ENCODE measurements around the gene EEF1A1.
"Not testable (repeated sequence)": the region's sequence is repeated elsewhere in the genome, so short reads cannot be mapped to it uniquely, and the experiment has no call there.

The EEF1A1 gene

DNA sequence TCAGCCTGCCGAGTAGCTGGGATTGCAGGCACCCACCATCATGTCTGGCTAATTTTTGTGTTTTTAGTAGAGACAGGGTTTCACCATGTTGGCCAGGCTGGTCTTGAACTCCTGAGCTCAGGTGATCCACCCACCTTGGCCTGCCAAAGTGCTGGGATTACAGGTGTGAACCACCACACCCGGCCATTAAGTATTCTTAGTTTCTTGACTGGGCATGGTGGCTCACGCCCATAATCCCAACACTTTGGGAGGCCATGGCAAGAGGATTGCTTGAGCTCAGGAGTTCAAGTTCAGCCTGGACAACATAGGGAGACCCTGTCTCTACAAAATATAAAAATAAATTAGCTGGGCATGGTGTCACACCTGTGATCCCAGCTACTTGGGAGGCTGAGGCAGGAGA, 21.6 kb upstream of the EEF1A1 start:
- H3K4me3 ChIP-seq, H3K27ac ChIP-seq: not testable (repeated sequence)

DNA sequence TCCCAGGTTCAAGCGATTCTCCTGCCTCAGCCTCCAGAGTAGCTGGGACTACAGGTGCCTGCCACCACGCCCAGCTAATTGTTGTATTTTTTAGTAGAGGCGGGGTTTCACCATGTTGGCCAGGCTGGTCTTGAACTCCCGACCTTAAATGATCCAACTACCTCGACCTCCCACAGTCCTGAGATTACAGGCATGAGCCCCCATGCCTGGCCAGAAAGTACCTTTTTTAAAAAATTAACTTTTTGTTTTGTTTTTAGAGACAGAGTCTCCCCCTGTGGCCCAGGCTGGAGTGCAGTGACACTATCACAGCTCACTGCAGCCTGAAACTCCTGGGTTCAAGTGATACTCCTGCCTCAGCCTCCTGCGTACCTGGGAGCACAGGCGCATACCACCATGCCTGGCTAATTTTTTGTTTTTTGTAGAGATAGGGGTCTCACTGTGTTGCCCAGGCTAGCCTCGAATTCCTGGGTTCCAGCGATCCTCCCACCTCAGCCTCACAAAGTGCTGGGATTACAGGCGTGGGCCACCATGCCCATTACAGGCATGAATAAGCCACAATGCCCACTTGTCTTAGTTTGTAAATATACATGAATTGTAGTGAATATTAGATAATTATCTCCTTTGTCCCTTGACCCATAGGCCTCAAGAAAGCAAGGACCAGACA, 17.4 kb upstream of the EEF1A1 start:
- Histone ChIP-seq H3K27ac (no peak overlapping the region), H3K4me3 (no peak overlapping the region)

DNA sequence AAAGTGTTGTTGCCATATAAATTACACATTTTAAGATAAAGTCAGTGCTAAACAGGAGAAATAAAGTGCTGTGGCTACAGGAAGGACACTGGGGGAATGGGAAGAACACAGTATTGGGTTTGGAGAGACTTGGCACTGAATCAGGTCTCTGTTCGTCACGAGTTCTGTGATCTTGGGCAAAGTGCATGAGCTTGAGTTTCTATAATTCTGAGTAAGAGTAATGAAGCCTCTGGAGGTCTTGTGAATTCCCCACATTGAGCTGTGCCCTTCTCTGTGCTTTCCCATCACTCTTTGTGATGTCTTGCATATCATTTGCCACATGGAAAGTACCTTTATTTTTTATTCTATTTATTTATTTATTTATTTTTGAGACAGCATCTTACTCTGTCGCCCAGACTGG, 16.8 kb upstream of the EEF1A1 start:
- no peak overlapping the region for H3K4me3 ChIP-seq
- no peak overlapping the region for H3K27ac ChIP-seq

DNA sequence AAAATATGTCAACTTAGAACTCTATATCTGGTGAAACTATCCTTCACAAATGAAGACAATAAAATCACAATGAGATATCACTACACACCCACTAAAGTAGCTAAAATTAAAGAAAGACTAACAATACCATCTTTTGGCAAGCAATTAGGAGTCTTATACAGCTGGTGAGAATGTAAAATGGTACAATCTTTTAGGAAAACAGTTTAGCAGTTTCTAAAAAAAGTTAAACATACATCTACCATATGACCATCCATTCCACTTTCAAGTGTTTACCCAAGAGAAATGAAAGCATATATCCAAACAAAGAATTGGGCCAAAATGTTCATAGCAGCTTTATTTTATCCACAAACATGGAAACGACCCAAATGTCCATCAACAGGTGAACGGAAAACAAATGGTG, 13.8 kb upstream of the EEF1A1 start:
- H3K4me3 ChIP-seq = no peak overlapping the region

DNA sequence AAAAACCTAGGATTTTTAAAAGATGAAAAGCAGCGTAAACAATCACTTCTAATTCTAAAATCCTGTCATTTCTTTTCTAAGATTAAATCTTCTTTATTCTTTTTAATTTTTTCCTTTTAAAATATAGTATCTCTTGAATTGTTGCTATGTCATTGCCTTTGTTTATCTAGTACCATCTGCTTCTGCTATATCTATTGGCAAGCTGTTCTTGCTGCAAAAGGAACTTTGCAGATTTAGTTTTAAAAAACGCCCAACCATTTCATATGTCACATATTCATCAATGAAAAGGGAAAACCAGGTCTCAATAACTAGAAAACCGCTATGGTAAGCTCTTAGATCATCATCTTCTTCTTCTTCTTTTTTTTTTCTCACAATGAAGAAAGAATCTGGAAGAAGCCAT, 11.5 kb upstream of the EEF1A1 start:
- no peak overlapping the region for H3K4me3 ChIP-seq
- H3K27ac ChIP-seq = no peak overlapping the region

More for the DNA sequence above, 13.8 kb upstream of the EEF1A1 start:
- no peak overlapping the region for H3K27ac ChIP-seq

DNA sequence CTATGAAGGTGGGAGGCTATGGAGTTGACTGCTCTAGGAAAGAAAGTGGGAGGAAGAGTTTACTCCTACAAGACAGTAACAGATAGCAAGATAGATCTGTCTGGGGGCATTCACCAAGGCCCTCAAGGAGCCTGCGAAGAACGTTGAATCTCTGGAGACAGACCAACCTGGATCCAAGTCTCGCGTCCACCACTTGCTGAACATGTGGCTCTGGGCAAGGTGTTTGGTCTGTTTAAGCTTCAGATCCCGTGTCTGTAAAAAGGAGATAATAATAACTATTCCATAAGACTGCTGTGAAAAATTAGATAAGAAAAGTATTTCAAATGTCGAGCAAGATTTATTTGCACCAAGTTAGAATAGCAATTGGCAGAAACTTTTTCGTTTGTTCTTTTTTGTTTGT, 8.1 kb upstream of the EEF1A1 start:
- Histone ChIP-seq H3K4me3 (no peak overlapping the region), H3K27ac (no peak overlapping the region)

DNA sequence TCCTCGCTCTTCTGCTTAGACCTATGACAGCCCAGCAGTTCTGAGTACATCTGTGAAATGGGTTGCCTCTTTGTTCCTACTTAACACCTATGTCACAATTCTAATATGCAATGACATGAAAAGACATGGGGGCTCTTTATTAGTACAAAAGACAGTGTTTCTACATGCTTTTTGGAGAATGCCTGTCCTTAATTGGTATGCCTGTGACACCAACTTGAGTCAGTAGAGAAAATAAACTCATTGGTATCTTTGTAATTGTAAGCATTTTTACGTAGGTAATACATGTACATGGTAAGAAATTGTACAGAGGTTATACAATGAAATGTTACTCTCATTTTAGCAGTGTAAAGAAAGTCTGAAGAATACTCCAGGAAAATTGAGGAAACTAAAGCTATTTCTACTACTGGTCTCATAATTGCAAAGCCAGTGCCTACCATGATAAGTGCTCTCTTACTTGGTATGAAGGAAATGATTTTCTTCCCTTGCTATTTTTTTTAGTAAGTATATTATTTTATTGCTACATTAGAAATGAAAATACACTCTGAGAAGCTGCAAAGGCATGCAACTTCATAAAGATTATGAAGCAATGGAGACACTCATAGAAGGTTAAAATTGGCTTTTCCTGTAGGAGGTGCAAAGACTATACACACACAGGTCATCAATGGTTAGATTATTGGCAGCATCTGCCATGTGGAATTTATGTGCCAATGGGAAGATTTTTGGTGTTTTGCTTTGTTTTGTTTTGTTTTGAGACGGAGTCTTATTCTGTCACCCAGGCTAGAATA, 4.9 kb upstream of the EEF1A1 start:
- Histone ChIP-seq H3K27ac (no peak overlapping the region), H3K4me3 (no peak overlapping the region)

DNA sequence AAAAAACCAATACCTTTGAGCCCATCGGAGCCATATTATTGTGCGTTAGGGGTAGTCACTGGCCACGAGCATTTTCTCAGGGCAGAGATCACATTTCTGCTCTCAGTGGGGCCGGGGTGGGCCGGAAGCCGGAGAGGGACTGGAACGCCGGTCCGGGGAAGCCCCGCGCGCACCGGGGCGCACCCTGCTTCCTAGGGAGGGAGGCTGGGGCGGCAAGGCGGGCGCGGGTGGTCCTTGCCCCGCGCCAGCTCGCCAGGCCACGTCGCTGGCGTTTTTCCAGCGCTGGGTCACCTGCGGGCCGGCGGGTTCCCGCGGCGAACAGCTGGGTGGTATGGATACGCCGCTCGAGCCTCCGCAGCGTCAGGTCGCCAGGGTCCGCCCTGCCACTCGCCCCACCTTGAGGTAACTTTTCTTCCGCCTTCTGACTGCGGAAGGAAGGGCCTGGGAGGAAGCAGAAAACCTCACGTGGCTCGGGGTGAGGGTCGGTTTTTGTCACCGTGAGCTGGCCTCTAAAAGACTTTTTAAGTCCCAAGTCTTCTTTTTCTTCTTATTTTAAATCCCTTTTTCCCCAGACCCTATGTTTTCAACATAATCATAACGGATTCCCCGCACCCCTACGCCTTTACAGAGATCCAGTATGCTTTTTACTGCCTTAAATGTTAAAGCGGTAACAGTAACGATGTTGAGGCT, 2.7 kb upstream of the EEF1A1 start:
- Histone ChIP-seq H3K27ac (peak overlapping the region; percentile 71 to 100 (median 98)), H3K4me3 (peak overlapping the region; percentile 67 to 88 (median 72))

DNA sequence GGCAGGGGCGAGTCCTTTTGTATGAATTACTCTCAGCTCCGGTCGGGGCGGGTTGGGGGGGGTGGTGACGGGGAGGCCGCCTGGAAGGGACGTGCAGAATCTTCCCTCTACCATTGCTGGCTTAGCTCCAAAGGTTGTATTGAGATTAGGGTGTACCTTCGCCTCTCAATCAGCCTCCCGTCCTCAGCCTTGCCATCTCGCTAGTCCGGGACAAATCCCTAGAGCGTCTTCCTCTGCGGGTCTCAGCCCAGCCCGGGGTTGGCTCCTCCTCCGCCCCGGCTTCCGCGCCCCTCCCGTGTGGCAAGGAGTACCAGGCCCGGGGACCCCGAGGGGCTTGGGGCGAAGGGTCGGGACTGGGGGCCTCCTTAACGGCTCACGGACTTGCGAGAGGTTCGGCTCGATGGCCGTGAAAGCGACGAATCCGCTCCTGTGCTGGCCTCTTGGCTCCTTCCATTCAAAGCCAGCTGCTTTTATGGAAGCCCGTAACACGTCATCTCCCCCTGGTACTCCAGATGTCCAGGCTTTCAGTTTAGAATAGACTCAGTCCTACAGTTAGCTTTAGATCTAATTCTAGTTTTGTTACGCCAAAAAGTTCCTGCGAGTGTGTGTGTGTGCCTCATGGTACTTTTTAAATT, 636 bp upstream of the EEF1A1 start:
- Histone ChIP-seq H3K4me3 (peak overlapping the region; percentile 70 to 86 (median 77)), H3K27ac (peak overlapping the region; percentile 83 to 100 (median 98))

GRCh38 chr6:73519926-73520687, 725 bp downstream of the EEF1A1 start:
- Histone ChIP-seq H3K4me3 (peak overlapping the region; percentile 70 to 86 (median 77)), H3K27ac (peak overlapping the region; percentile 83 to 100 (median 98))

DNA sequence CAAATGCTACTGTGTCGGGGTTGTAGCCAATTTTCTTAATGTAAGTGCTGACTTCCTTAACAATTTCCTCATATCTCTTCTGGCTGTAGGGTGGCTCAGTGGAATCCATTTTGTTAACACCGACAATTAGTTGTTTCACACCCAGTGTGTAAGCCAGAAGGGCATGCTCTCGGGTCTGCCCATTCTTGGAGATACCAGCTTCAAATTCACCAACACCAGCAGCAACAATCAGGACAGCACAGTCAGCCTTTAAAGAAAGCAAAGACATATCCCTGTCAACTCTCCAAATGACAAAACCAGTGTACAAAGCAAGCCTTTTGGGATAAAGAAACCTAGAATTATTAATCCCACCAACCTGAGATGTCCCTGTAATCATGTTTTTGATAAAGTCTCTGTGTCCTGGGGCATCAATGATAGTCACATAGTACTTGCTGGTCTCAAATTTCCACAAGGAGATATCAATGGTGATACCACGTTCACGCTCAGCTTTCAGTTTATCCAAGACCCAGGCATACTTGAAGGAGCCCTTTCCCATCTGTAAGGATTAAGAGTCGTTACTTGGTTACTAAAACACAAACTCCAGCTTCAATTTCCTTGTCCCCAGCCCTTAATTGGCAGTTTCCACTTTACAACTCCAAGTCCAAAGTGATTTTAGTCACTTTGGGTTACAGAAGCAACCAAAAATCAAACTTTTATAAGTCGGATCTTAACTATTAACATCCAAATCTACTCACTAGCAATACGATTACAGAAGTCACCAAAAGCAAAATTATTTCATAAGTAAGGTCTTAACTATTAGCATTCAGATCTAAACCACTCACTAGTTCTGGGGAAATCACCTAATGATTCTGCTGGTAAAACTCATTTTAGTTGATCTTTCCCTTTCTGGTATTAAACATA, 1.6 kb downstream of the EEF1A1 start:
- peak overlapping the region in 19 of 21 experiments; percentile 83 to 100 (median 98) for H3K27ac ChIP-seq

GRCh38 chr6:73518100-73518981, 2.5 kb downstream of the EEF1A1 start:
- peak overlapping the region; percentile 9 to 86 (median 77) for H3K4me3 ChIP-seq

More for the DNA sequence above, 1.6 kb downstream of the EEF1A1 start:
- peak overlapping the region; percentile 70 to 86 (median 77) for H3K4me3 ChIP-seq

DNA sequence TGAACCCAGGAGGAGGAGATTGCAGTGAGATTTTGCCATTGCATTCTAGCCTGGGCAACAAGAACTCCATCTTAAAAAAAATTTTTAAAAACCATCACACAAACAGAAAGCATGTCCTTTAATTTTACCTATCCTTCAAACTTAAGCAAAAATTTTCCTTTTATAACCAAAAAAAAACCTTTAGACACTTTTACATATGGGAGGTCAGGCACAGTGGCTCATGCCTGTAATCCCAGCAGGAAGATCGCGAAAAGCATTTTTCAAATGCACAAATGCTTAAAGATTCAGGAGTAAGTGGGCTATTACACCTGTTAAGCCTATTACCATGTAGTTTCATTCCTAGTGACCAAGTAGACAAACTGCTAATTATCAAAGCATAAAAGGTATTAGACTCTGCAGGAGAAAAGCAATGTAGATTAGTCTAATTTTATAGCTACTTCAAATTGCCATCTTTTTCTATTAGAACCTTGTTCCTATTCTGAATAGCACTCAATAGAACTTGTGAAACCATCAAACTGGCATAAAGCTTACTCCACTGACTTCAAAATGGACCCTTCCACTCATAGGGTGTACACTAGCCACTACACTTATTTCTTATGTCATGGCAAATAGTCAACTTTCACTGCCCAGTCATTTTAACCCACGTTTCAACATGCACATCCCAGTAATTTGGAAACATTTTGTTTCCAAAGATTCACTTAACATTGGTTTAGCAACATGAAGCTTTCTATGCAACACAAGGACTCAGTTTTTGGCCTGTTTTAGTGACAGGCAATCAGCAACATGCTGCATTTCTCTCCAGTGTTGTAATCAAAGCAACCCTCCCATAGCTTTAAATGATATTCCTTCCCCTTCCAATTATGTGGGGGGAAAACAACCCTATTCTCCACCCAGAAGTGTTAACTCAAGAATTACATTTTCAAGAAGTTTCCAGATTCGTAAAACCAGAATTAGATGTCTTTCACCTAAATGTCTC, 4.0 kb downstream of the EEF1A1 start:
- H3K27ac ChIP-seq = peak overlapping the region in 4 of 21 experiments; percentile 5 to 61 (median 14)
- peak overlapping the region in 2 of 7 experiments; percentile 3 to 9 for H3K4me3 ChIP-seq

More at GRCh38 chr6:73518100-73518981, 2.5 kb downstream of the EEF1A1 start:
- H3K27ac ChIP-seq = peak overlapping the region in 7 of 21 experiments; percentile 30 to 100 (median 97)

GRCh38 chr6:73515204-73515655, 5.6 kb downstream of the EEF1A1 start:
- H3K4me3 ChIP-seq = no peak overlapping the region
- peak overlapping the region in 4 of 21 experiments; percentile 24 to 56 (median 43) for H3K27ac ChIP-seq

DNA sequence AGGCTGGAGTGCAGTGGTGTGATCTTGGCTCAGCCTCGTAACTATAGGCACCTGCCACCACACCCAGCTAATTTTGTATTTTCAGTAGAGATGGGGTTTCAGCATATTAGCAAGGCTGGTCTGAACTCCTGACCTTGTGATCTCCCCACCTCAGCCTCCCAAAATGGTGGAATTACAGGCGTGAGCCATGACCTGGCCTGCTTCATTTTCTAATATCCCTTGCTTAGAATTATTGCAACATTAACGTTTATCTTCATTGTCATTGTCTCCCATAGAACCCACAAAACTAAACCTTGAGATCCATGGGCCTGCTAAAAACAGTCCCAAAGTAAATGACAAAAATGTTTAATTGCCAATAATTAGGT, 6.1 kb downstream of the EEF1A1 start:
- H3K27ac ChIP-seq = no peak overlapping the region
- H3K4me3 ChIP-seq = no peak overlapping the region

DNA sequence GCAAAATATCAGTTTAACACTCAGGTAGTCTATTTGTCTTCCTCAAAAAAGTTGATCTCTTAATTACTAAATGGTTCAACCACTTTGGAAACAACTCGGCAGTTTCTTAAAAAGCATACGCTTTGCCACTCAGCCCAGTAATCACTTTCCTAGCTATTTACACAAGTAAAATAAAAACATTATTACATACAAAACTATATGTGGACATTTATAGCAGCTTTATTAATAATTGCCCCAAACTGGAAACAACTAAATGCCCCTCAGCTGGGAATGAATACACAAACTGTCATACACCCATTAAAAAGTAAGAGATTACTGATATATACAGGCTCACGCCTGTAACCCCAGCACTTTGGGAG, 7.4 kb downstream of the EEF1A1 start:
- Histone ChIP-seq H3K4me3 (no peak overlapping the region), H3K27ac (peak overlapping the region in 1 of 21 experiments; percentile 11)
